ENCODE data around the gene MAS1.

DNA sequence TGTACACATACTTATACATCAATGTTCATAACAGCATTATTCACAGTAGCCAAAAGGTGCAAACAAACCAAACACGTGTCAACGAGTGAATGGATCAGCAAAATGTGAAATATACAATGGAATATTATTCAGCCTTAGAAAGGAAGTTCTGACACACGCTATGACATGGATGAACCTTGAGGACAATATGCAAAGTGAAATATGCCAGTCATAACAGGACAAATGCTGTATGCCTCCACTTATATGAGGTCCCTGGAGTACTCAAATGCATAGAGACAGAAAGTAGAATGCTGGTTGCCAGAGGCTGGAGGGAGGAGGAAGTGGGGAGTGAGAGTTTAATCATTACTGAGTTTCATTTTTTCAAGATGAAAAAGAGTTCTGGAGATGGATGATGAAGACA, 40.3 kb downstream of the MAS1 start:
- TF ChIP-seq TCF4 (CRISPR knock-in tag; IDR thresholded peaks at IDR 0.05; ENCODE audit: borderline replicate concordance) (no peak), ZFP30 (CRISPR knock-in tag; IDR thresholded peaks at IDR 0.05) (no peak)
